ENCODE data around the gene CBFA2T3. TPM values are rescaled to one million over a fixed set of nuclear protein-coding genes. Genes with fewer than 3 reads are reported as not detected.

CBFA2T3 gene
- total and polyA plus RNA-seq, 4 donors: 0.18 to 9.4 (median 2.7) TPM

- Histone ChIP-seq H3K9me3 (ENCODE audit: control insufficient read depth, low read length) (no peaks in the 10 kb centered on the region), H3K36me3 (ENCODE audit: control insufficient read depth in 1 of 2, insufficient read depth in 2 of 2, low read length in 1 of 2) (no peaks in the 10 kb centered on the region), H3K4me1 (ENCODE audit: control insufficient read depth in 1 of 2, insufficient read depth in 2 of 2, low read length in 2 of 2) (no peaks in the 10 kb centered on the region), H3K27ac (ENCODE audit: low read depth in 1 of 2, low read length in 2 of 2) (no peak overlapping the region), H3K27me3 (ENCODE audit: control insufficient read depth in 1 of 2, insufficient read depth in 2 of 2, low read length in 1 of 2) (no peaks in the 10 kb centered on the region), H3K4me3 (ENCODE audit: low read length in 2 of 2) (no peak overlapping the region)
- DNase-seq: peak in 1 of 2 donors; percentile 21
- intact Hi-C loops (cut with DNase I): no loop called here
- no peak for ATAC-seq (ENCODE audit: low FRiP score)
- 86 to 89% methylated on average over 14 of the region's 14 CpGs for WGBS, 2 donors
These were observed 21.1 kb downstream of the CBFA2T3 start for GRCh38 chr16:88955906-88956305.

DNA sequence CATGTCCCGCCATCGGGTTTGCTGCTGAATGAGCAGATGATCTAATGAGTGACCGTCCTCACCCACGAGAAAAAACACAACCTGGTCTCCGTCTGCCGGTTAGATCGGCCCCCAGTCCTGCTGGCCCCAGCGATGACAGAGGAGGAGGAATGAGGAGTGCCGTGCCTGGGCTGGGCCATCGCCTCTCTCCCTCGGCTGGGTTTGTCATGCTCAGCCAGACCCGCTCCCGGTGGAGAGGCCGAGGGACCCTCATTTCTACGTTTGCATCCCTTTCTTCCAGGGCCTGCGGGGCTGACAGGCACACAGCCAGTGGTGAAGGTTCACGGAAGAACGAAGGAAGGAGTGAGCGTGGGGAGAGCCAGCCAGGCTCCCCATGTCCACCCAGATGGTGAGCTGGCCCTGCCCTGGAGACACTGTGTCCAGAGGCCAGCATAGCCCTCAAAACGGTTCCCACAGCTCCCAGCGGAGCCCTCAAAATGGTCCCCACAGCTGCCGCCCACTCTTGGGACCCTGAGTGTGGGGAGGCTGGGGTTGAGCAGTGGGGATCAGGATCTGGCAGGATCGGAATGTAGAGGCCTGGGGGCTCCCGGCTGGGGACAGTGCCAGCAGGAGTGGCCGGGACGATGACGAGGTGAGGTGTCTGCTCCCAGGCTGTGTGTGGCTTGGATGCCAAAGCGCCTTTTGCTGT is 23.9 kb downstream of the CBFA2T3 start:
- DNase-seq: peak in 1 of 2 donors; percentile 29
- Histone ChIP-seq H3K4me3 (ENCODE audit: low read length in 2 of 2) (no peak overlapping the region), H3K9me3 (ENCODE audit: control insufficient read depth, low read length) (peaks cover 1% of the 10 kb centered on the region), H3K27me3 (ENCODE audit: control insufficient read depth in 1 of 2, insufficient read depth in 2 of 2, low read length in 1 of 2) (no peaks in the 10 kb centered on the region), H3K36me3 (ENCODE audit: control insufficient read depth in 1 of 2, insufficient read depth in 2 of 2, low read length in 1 of 2) (no peaks in the 10 kb centered on the region), H3K27ac (ENCODE audit: low read depth in 1 of 2, low read length in 2 of 2) (no peak overlapping the region), H3K4me1 (ENCODE audit: control insufficient read depth in 1 of 2, insufficient read depth in 2 of 2, low read length in 2 of 2) (no peaks in the 10 kb centered on the region)
- no peak for ATAC-seq (ENCODE audit: low FRiP score)
- 31 to 36% methylated on average over 28 of the region's 28 CpGs for WGBS, 2 donors
- intact Hi-C loops (cut with DNase I): no loop called here

DNA sequence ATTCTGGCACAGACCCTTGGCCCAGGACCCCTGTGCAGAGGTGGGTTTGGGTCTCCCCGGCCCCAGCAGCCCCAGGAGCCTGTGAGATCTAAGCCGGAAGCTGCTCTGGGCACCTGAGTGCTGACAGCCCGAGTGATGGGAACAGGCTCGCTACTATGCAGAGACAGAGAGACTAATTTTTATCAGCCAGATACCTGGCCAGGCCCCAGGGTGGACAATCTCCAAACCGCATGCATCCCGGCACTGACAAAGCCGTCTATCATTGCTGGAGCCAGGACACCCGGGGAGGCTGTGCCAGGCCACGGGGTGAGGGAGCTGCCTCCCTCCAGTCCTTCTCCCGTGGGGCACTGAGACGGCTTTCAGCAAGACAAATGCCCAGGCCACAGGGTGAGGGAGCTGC is 25.0 kb downstream of the CBFA2T3 start:
- Histone ChIP-seq H3K4me3 (ENCODE audit: low read length in 2 of 2) (no peak overlapping the region), H3K4me1 (ENCODE audit: control insufficient read depth in 1 of 2, insufficient read depth in 2 of 2, low read length in 2 of 2) (no peaks in the 10 kb centered on the region), H3K9me3 (ENCODE audit: control insufficient read depth, low read length) (peaks cover 1% of the 10 kb centered on the region), H3K36me3 (ENCODE audit: control insufficient read depth in 1 of 2, insufficient read depth in 2 of 2, low read length in 1 of 2) (no peaks in the 10 kb centered on the region), H3K27ac (ENCODE audit: low read depth in 1 of 2, low read length in 2 of 2) (no peak overlapping the region), H3K27me3 (ENCODE audit: control insufficient read depth in 1 of 2, insufficient read depth in 2 of 2, low read length in 1 of 2) (no peaks in the 10 kb centered on the region)
- 40 to 48% methylated on average over 11 of the region's 11 CpGs for WGBS, 2 donors
- intact Hi-C loops (cut with DNase I): no loop called here
- ATAC-seq (ENCODE audit: low FRiP score) (no peak), DNase-seq (peak in 1 of 2 donors; percentile 26)

- no peaks in the 10 kb centered on the region for H3K36me3 ChIP-seq (ENCODE audit: control insufficient read depth in 1 of 2, insufficient read depth in 2 of 2, low read length in 1 of 2)
- DNase-seq (peak in 1 of 2 donors; percentile 24), ATAC-seq (ENCODE audit: low FRiP score) (no peak)
- H3K27ac ChIP-seq (ENCODE audit: low read depth in 1 of 2, low read length in 2 of 2): no peak overlapping the region
- H3K27me3 ChIP-seq (ENCODE audit: control insufficient read depth in 1 of 2, insufficient read depth in 2 of 2, low read length in 1 of 2): no peaks in the 10 kb centered on the region
- peaks cover 1% of the 10 kb centered on the region for H3K9me3 ChIP-seq (ENCODE audit: control insufficient read depth, low read length)
- 82 to 89% methylated on average over 15 of the region's 15 CpGs for WGBS, 2 donors
- H3K4me1 ChIP-seq (ENCODE audit: control insufficient read depth in 1 of 2, insufficient read depth in 2 of 2, low read length in 2 of 2): no peaks in the 10 kb centered on the region
- no peak overlapping the region for H3K4me3 ChIP-seq (ENCODE audit: low read length in 2 of 2)
- intact Hi-C loops (cut with DNase I): no loop called here
These were observed 25.5 kb downstream of the CBFA2T3 start for GRCh38 chr16:88951501-88951900.

DNA sequence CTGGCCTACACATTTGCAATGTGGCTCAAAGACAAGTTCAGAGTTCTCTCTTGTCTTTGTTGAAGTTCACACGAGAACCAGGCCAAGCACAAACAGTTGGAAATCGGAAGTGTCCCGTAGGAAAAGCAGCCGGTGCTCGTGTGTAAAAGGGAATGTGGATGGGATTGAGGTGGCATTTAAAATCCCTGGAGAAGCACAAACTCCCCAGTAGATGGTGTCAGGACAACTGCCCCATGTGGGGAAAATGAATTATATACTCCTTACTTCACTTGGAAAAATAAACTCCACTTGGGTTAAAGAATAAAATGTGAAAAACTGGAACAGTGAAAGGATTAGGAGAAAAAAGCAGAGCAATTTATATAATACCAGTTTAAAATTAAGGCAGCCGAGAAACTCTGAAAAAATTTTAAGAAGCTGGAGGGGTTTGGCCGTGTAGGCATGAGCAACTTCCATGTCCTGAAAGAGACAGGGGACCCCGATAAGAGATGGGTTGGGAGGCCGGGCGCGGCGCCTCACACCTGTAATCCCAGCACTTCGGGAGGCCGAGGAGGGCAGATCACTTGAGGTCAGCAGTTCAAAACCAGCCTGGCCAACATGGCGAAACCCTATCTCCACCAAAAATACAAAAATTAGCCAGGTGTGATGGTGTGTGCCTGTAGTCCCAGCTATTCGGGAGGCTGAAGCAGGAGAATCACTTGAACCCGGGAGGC is 28.1 kb downstream of the CBFA2T3 start:
- H3K36me3 ChIP-seq (ENCODE audit: control insufficient read depth in 1 of 2, insufficient read depth in 2 of 2, low read length in 1 of 2): no peaks in the 10 kb centered on the region
- no peak overlapping the region for H3K4me3 ChIP-seq (ENCODE audit: low read length in 2 of 2)
- peaks cover 1% of the 10 kb centered on the region for H3K9me3 ChIP-seq (ENCODE audit: control insufficient read depth, low read length)
- DNase-seq: peak in 1 of 2 donors; percentile 14
- no peaks in the 10 kb centered on the region for H3K27me3 ChIP-seq (ENCODE audit: control insufficient read depth in 1 of 2, insufficient read depth in 2 of 2, low read length in 1 of 2)
- WGBS, 2 donors: 65 to 69% methylated on average over 17 of the region's 17 CpGs
- intact Hi-C loops (cut with DNase I): loop anchor here in 1 of 2 donors (10.0 kb wide), 1 partner anchor 266 kb away; the partner anchor contains the start of gene ZNF778
- no peak overlapping the region for H3K27ac ChIP-seq (ENCODE audit: low read depth in 1 of 2, low read length in 2 of 2)
- H3K4me1 ChIP-seq (ENCODE audit: control insufficient read depth in 1 of 2, insufficient read depth in 2 of 2, low read length in 2 of 2): no peaks in the 10 kb centered on the region
- ATAC-seq (ENCODE audit: low FRiP score): no peak

- no peaks in the 10 kb centered on the region for H3K36me3 ChIP-seq (ENCODE audit: control insufficient read depth in 1 of 2, insufficient read depth in 2 of 2, low read length in 1 of 2)
- peaks cover 1% of the 10 kb centered on the region for H3K9me3 ChIP-seq (ENCODE audit: control insufficient read depth, low read length)
- intact Hi-C loops (cut with DNase I): loop anchor here in 1 of 2 donors (10.0 kb wide), 1 partner anchor 269 kb away; the partner anchor contains the start of gene ZNF778
- DNase-seq (peak in 1 of 2 donors; percentile 7), ATAC-seq (ENCODE audit: low FRiP score) (no peak)
- 69 to 70% methylated on average over 10 of the region's 10 CpGs for WGBS, 2 donors
- H3K4me3 ChIP-seq (ENCODE audit: low read length in 2 of 2): no peak overlapping the region
- H3K4me1 ChIP-seq (ENCODE audit: control insufficient read depth in 1 of 2, insufficient read depth in 2 of 2, low read length in 2 of 2): no peaks in the 10 kb centered on the region
- H3K27me3 ChIP-seq (ENCODE audit: control insufficient read depth in 1 of 2, insufficient read depth in 2 of 2, low read length in 1 of 2): no peaks in the 10 kb centered on the region
- H3K27ac ChIP-seq (ENCODE audit: low read depth in 1 of 2, low read length in 2 of 2): no peak overlapping the region
These were observed 31.5 kb downstream of the CBFA2T3 start for GRCh38 chr16:88945473-88945872.

GRCh38 chr16:88943741-88944140 is 33.3 kb downstream of the CBFA2T3 start:
- Histone ChIP-seq H3K4me3 (ENCODE audit: low read length in 2 of 2) (no peak overlapping the region), H3K36me3 (ENCODE audit: control insufficient read depth in 1 of 2, insufficient read depth in 2 of 2, low read length in 1 of 2) (no peaks in the 10 kb centered on the region), H3K9me3 (ENCODE audit: control insufficient read depth, low read length) (peaks cover 1% of the 10 kb centered on the region), H3K4me1 (ENCODE audit: control insufficient read depth in 1 of 2, insufficient read depth in 2 of 2, low read length in 2 of 2) (no peaks in the 10 kb centered on the region), H3K27ac (ENCODE audit: low read depth in 1 of 2, low read length in 2 of 2) (no peak overlapping the region), H3K27me3 (ENCODE audit: control insufficient read depth in 1 of 2, insufficient read depth in 2 of 2, low read length in 1 of 2) (no peaks in the 10 kb centered on the region)
- ATAC-seq (ENCODE audit: low FRiP score): no peak
- WGBS, 2 donors: 93 to 95% methylated on average over 20 of the region's 20 CpGs
- DNase-seq: peak in 1 of 2 donors; percentile 29
- intact Hi-C loops (cut with DNase I): loop anchor here in 1 of 2 donors (10.0 kb wide), 1 partner anchor 271 kb away; the partner anchor contains the start of gene ZNF778

DNA sequence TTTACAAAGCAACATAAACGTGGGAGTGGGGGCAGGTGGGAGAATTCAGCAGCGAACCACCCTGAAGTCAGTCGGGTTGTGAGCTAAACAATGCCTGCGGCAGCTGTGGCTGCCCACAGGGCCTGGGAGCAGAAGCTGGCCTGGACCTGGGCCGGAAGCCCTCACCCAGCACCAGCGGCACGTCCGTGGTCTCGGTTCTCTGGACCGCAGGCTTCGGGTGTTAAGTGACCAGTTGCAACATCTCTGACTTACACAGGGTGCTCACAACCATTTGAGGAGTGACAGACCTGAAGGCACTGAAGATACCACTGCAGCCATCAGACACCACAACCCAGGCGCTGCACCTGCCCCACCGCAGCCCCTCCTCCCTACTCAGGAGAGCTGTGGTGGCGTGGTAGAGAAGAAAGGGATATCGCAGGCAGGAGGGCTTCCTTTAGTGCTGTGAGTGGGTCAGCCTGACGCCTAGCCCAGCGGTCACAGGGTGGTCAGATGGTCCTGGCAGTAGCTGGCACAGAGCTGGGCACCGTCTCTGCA is 33.8 kb downstream of the CBFA2T3 start:
- H3K27ac ChIP-seq (ENCODE audit: low read depth in 1 of 2, low read length in 2 of 2): no peak overlapping the region
- H3K27me3 ChIP-seq (ENCODE audit: control insufficient read depth in 1 of 2, insufficient read depth in 2 of 2, low read length in 1 of 2): no peaks in the 10 kb centered on the region
- whole genome bisulfite sequencing, 2 donors: 92 to 93% methylated on average over 18 of the region's 18 CpGs
- intact Hi-C loops (cut with DNase I): loop anchor here in 1 of 2 donors (10.0 kb wide), 1 partner anchor 272 kb away; the partner anchor contains the start of gene ZNF778
- H3K9me3 ChIP-seq (ENCODE audit: control insufficient read depth, low read length): no peaks in the 10 kb centered on the region
- H3K4me1 ChIP-seq (ENCODE audit: control insufficient read depth in 1 of 2, insufficient read depth in 2 of 2, low read length in 2 of 2): no peaks in the 10 kb centered on the region
- no peak for ATAC-seq (ENCODE audit: low FRiP score)
- H3K36me3 ChIP-seq (ENCODE audit: control insufficient read depth in 1 of 2, insufficient read depth in 2 of 2, low read length in 1 of 2): no peaks in the 10 kb centered on the region
- peak in 1 of 2 donors; percentile 27 for DNase-seq
- H3K4me3 ChIP-seq (ENCODE audit: low read length in 2 of 2): no peak overlapping the region

Data from aorta (tissue), 5 donors.